Astrocyte (in vitro differentiated cells and primary cell): Measurements from ENCODE around the gene PIAS3.

Experiments used
- CTCF ChIP-seq: IDR thresholded peaks from 2 replicates; pipeline ENCODE4 v1.5.1; 2011; ENCODE audit warnings: low read depth, mild to moderate bottlenecking, inconsistent platforms, low read length, moderate library complexity; ENCODE audit not compliant: insufficient read depth
- EZH2 ChIP-seq: IDR thresholded peaks from 2 replicates; pipeline ENCODE4 v1.6.1; 2012; ENCODE audit warnings: mild to moderate bottlenecking, low read length, inconsistent platforms; ENCODE audit not compliant: insufficient read depth

- no peak for TF ChIP-seq CTCF
- TF ChIP-seq EZH2: no peak
Measured at GRCh38 chr1:145908653-145909052, 49.8 kb upstream of the PIAS3 start.
